IPS-18a (cell line): ENCODE data around the gene FBXO8.

Experiments used
- H3K27ac ChIP-seq: one replicate; pipeline ENCODE4 v1.5.1; 2013; ENCODE audit warnings: low read length
- H3K27me3 ChIP-seq: one replicate; pipeline ENCODE4 v1.6.1; 2013; ENCODE audit warnings: mild to moderate bottlenecking, low read length; ENCODE audit not compliant: control insufficient read depth, insufficient read depth
- H3K36me3 ChIP-seq: one replicate; pipeline ENCODE4 v1.6.1; 2013; ENCODE audit warnings: low read depth, low read length; ENCODE audit not compliant: control insufficient read depth
- H3K4me1 ChIP-seq: one replicate; pipeline ENCODE4 v1.6.1; 2013; ENCODE audit warnings: low read depth, low read length; ENCODE audit not compliant: control insufficient read depth
- H3K4me3 ChIP-seq: one replicate; pipeline ENCODE4 v1.5.1; 2013; ENCODE audit warnings: low read length
- H3K9ac ChIP-seq: one replicate; pipeline ENCODE4 v1.6.1; 2013; ENCODE audit warnings: mild to moderate bottlenecking, low read length, moderate library complexity
- H3K9me3 ChIP-seq: one replicate; pipeline ENCODE4 v1.6.1; 2013; ENCODE audit warnings: low read depth, low read length; ENCODE audit not compliant: control insufficient read depth

Gene FBXO8

GRCh38 chr4:174236359-174236758 lies 47.1 kb downstream of the FBXO8 start:
- Histone ChIP-seq H3K9ac (no peak overlapping the region), H3K4me3 (no peak overlapping the region), H3K27me3 (no peaks in the 10 kb centered on the region), H3K36me3 (no peaks in the 10 kb centered on the region), H3K9me3 (peaks cover 3% of the 10 kb centered on the region), H3K27ac (no peak overlapping the region), H3K4me1 (no peaks in the 10 kb centered on the region)

DNA sequence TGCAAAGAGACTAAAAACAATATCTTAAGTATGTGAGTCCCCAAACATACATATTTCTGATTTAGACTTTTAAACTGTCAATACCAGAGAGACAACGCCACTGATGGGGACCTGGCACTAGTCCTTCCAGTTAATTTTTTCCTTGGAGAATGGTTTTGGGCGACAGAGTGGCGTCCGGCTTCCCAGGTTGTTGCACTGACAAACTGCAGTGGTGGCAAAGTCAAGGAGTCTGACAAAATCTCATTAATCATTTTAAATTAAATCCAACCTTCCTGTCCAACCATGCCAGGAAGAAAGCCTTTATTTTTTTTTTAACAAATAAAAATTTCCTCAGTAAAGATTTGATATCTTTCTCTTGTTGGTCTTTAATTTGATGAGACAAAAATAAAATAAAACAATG lies 52.8 kb downstream of the FBXO8 start:
- H3K4me1 ChIP-seq, result no peaks in the 10 kb centered on the region
- no peaks in the 10 kb centered on the region for H3K27me3 ChIP-seq
- H3K4me3 ChIP-seq, result no peak overlapping the region
- H3K9me3 ChIP-seq, result no peaks in the 10 kb centered on the region
- no peaks in the 10 kb centered on the region for H3K36me3 ChIP-seq
- H3K9ac ChIP-seq, result no peak overlapping the region
- no peak overlapping the region for H3K27ac ChIP-seq

DNA sequence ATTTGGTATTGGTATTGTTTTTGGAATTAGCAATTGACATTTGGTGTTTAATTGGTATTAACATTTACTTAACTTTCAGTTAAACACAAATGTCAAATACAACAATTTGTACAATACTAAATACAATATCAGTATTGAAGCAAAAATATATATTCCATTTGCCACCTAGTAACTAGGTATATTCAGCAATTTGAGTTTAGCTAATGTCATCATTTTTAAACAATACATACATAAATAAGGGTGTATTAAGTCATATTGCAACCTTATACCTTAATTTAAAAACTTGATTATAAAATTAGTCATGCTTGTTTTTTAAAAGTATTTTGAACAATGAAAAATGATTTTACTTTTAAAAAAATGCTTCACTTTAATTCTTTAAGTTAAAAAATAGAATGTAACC lies 53.3 kb downstream of the FBXO8 start:
- H3K36me3 ChIP-seq, result no peaks in the 10 kb centered on the region
- no peak overlapping the region for H3K4me3 ChIP-seq
- no peaks in the 10 kb centered on the region for H3K27me3 ChIP-seq
- H3K9ac ChIP-seq, result no peak overlapping the region
- no peak overlapping the region for H3K27ac ChIP-seq
- H3K4me1 ChIP-seq, result no peaks in the 10 kb centered on the region
- H3K9me3 ChIP-seq, result no peaks in the 10 kb centered on the region

DNA sequence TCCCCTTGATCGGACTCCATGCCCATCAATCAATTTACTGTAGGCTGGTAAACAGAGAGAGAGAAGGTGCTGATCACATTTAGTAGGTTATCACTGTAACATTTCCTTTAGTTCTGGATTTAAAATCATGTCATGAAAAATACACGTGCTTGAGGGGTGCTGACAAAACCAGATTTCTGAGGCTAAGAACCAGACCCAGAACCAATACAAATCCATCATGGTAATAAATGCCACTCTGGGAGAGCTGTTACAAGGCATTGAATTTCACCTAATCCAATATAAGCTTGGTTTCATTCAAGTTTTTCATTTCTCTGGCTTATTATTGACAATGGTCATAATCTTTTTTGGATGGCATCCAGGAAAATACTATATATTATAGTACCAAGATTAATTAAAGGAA lies 54.5 kb downstream of the FBXO8 start:
- Histone ChIP-seq H3K4me3 (no peak overlapping the region), H3K36me3 (no peaks in the 10 kb centered on the region), H3K27ac (no peak overlapping the region), H3K27me3 (no peaks in the 10 kb centered on the region), H3K9me3 (no peaks in the 10 kb centered on the region), H3K9ac (no peak overlapping the region), H3K4me1 (no peaks in the 10 kb centered on the region)

- Histone ChIP-seq H3K27ac (no peak overlapping the region), H3K9me3 (no peaks in the 10 kb centered on the region), H3K4me3 (no peak overlapping the region), H3K36me3 (no peaks in the 10 kb centered on the region), H3K4me1 (no peaks in the 10 kb centered on the region), H3K27me3 (peaks cover 17% of the 10 kb centered on the region), H3K9ac (no peak overlapping the region)
These were observed 58.0 kb downstream of the FBXO8 start for GRCh38 chr4:174225349-174226049.

GRCh38 chr4:174224550-174224949 lies 58.9 kb downstream of the FBXO8 start:
- H3K4me1 ChIP-seq, result no peaks in the 10 kb centered on the region
- no peak overlapping the region for H3K4me3 ChIP-seq
- H3K9me3 ChIP-seq, result no peaks in the 10 kb centered on the region
- H3K27me3 ChIP-seq, result peaks cover 26% of the 10 kb centered on the region
- no peak overlapping the region for H3K27ac ChIP-seq
- no peak overlapping the region for H3K9ac ChIP-seq
- H3K36me3 ChIP-seq, result no peaks in the 10 kb centered on the region

GRCh38 chr4:174222266-174222872 lies 61.1 kb downstream of the FBXO8 start:
- H3K9ac ChIP-seq, result no peak overlapping the region
- peaks cover 48% of the 10 kb centered on the region for H3K27me3 ChIP-seq
- no peaks in the 10 kb centered on the region for H3K36me3 ChIP-seq
- peaks cover 8% of the 10 kb centered on the region for H3K4me1 ChIP-seq
- no peaks in the 10 kb centered on the region for H3K9me3 ChIP-seq
- no peak overlapping the region for H3K27ac ChIP-seq
- no peak overlapping the region for H3K4me3 ChIP-seq

GRCh38 chr4:174218127-174218790 lies 65.2 kb downstream of the FBXO8 start:
- Histone ChIP-seq H3K9ac (no peak overlapping the region), H3K4me3 (peak overlapping the region; percentile 48), H3K27me3 (peaks cover 89% of the 10 kb centered on the region)

GRCh38 chr4:174217273-174218126 lies 66.0 kb downstream of the FBXO8 start:
- Histone ChIP-seq H3K36me3 (no peaks in the 10 kb centered on the region), H3K9me3 (no peaks in the 10 kb centered on the region), H3K4me1 (peaks cover 15% of the 10 kb centered on the region), H3K9ac (no peak overlapping the region), H3K27ac (no peak overlapping the region), H3K27me3 (peaks cover 97% of the 10 kb centered on the region), H3K4me3 (peak overlapping the region; percentile 48)

More at GRCh38 chr4:174218127-174218790, 65.2 kb downstream of the FBXO8 start:
- H3K36me3 ChIP-seq, result no peaks in the 10 kb centered on the region
- H3K27ac ChIP-seq, result no peak overlapping the region
- peaks cover 15% of the 10 kb centered on the region for H3K4me1 ChIP-seq
- no peaks in the 10 kb centered on the region for H3K9me3 ChIP-seq

GRCh38 chr4:174216799-174217272 lies 66.6 kb downstream of the FBXO8 start:
- Histone ChIP-seq H3K36me3 (no peaks in the 10 kb centered on the region), H3K27me3 (peaks cover 100% of the 10 kb centered on the region), H3K27ac (no peak overlapping the region), H3K4me1 (peaks cover 15% of the 10 kb centered on the region), H3K9me3 (no peaks in the 10 kb centered on the region), H3K4me3 (peak overlapping the region; percentile 48), H3K9ac (no peak overlapping the region)
